GM12892 (cell line): ENCODE results near the gene PRG2.

Experiments used
- POLR2A ChIP-seq: IDR thresholded peaks from 2 replicates; pipeline ENCODE4 v1.6.1; 2011; ENCODE audit warnings: low read depth, low read length, control low read depth
- TAF1 ChIP-seq: IDR thresholded peaks from 2 replicates; pipeline ENCODE4 v1.6.1; 2011; ENCODE audit warnings: low read depth, mild to moderate bottlenecking, control low read depth, low read length, borderline replicate concordance

GRCh38 chr11:57378186-57378585 lies 12.3 kb downstream of the PRG2 start:
- TF ChIP-seq POLR2A (no peak), TAF1 (no peak)
